Neural cell (in vitro differentiated cells): ENCODE results near the gene PAOX.

Experiments used
- CTCF ChIP-seq: fragments of 450-650 bp; IDR thresholded peaks from 2 replicates; pipeline ENCODE4 v1.5.1; 2014; ENCODE audit warnings: antibody characterized with exemption, mild to moderate bottlenecking, moderate library complexity; ENCODE audit not compliant: poor library complexity, severe bottlenecking
- EP300 ChIP-seq: fragments of 450-650 bp; conservative IDR thresholded peaks from 2 replicates; pipeline ENCODE4 v1.6.1; 2014; ENCODE audit warnings: antibody characterized with exemption, mild to moderate bottlenecking, moderate library complexity; ENCODE audit not compliant: poor library complexity, severe bottlenecking
- POLR2AphosphoS5 ChIP-seq: IDR thresholded peaks from 2 replicates; pipeline ENCODE4 v1.6.1; 2012
- REST ChIP-seq: IDR thresholded peaks from 2 replicates; pipeline ENCODE4 v1.6.1; 2012; ENCODE audit warnings: borderline replicate concordance
- TAF1 ChIP-seq: IDR thresholded peaks from 2 replicates; pipeline ENCODE4 v1.6.1; 2012; ENCODE audit warnings: low read depth

- TF ChIP-seq REST = no peak
- TF ChIP-seq POLR2AphosphoS5 = no peak
- no peak for TF ChIP-seq CTCF
- no peak for TF ChIP-seq TAF1
- TF ChIP-seq EP300 = no peak
Measured at GRCh38 chr10:133400624-133401424, 21.8 kb downstream of the PAOX start.
